Mesenchymal stem cell (in vitro differentiated cells and primary cell): ENCODE results near the gene BMPR1B.
A peak's percentile ranks its signal among the peaks of the same experiment; 100 is the strongest.

Experiments
- DNase-seq: peaks from one replicate; pipeline ENCODE4 v3.0.0-alpha.2; 2013
- H2AFZ ChIP-seq: one replicate; pipeline ENCODE4 v1.6.1; 2013; ENCODE audit warnings: low read depth, mild to moderate bottlenecking, control low read depth, inconsistent platforms, low read length, moderate library complexity
- H2AK5ac ChIP-seq: 2 replicates; pipeline ENCODE4 v1.6.1; 2013; ENCODE audit warnings: low read length, moderate library complexity, mild to moderate bottlenecking, inconsistent platforms; ENCODE audit not compliant: severe bottlenecking
- H2BK120ac ChIP-seq: one replicate; pipeline ENCODE4 v1.6.1; 2013; ENCODE audit warnings: low read depth, mild to moderate bottlenecking, inconsistent platforms, low read length, moderate library complexity
- H2BK12ac ChIP-seq, 2 experiments: one replicate each; pipeline ENCODE4 v1.6.1; 2013; ENCODE audit warnings: inconsistent platforms in 2 of 2, low read length in 2 of 2, mild to moderate bottlenecking in 2 of 2, moderate library complexity in 2 of 2, control low read depth in 1 of 2
- H2BK15ac ChIP-seq: one replicate; pipeline ENCODE4 v1.6.1; 2013; ENCODE audit warnings: mild to moderate bottlenecking, low read depth, inconsistent platforms; ENCODE audit not compliant: poor library complexity, severe bottlenecking
- H2BK5ac ChIP-seq: 2 replicates; pipeline ENCODE4 v1.6.1; 2013; ENCODE audit warnings: low read depth, mild to moderate bottlenecking, low read length, control low read depth, inconsistent platforms; ENCODE audit not compliant: poor library complexity, severe bottlenecking
- H3K14ac ChIP-seq, 2 experiments: one replicate each; pipeline ENCODE4 v1.6.1; 2013; ENCODE audit warnings: inconsistent platforms in 2 of 2, low read length in 2 of 2, control low read depth in 1 of 2, mild to moderate bottlenecking in 1 of 2, moderate library complexity in 1 of 2
- H3K18ac ChIP-seq, 2 experiments: one replicate each; pipeline ENCODE4 v1.6.1; 2013; ENCODE audit warnings: inconsistent platforms in 2 of 2, low read length in 2 of 2, control low read depth in 1 of 2, low read depth in 1 of 2, mild to moderate bottlenecking in 1 of 2
- H3K23ac ChIP-seq, 2 experiments: one replicate each; pipeline ENCODE4 v1.6.1; 2013; ENCODE audit warnings: inconsistent platforms in 2 of 2, low read length in 2 of 2, mild to moderate bottlenecking in 2 of 2, moderate library complexity in 2 of 2, control low read depth in 1 of 2
- H3K27ac ChIP-seq: 2 replicates; pipeline ENCODE4 v1.5.1; 2013; ENCODE audit warnings: mild to moderate bottlenecking, moderate library complexity, low read length, control low read depth, inconsistent platforms; ENCODE audit not compliant: poor library complexity, severe bottlenecking
- H3K27me3 ChIP-seq, 2 experiments: 2 replicates each; pipeline versions ENCODE4 v1.6.1 to v1.7.0; 2013; ENCODE audit warnings: low read length in 2 of 2, mild to moderate bottlenecking in 2 of 2, moderate library complexity in 2 of 2, control low read depth in 1 of 2, inconsistent platforms in 1 of 2; ENCODE audit not compliant: control insufficient read depth in 1 of 2, insufficient read depth in 1 of 2
- H3K36me3 ChIP-seq, 2 experiments: 2 replicates each; pipeline versions ENCODE4 v1.6.1 to v1.7.0; 2013; ENCODE audit warnings: low read length in 2 of 2, control low read depth in 1 of 2, inconsistent platforms in 1 of 2, low read depth in 1 of 2, mild to moderate bottlenecking in 1 of 2; ENCODE audit not compliant: insufficient read depth in 2 of 2, control insufficient read depth in 1 of 2
- H3K4ac ChIP-seq, 2 experiments: one replicate each; pipeline ENCODE4 v1.6.1; 2013; ENCODE audit warnings: inconsistent platforms in 2 of 2, low read length in 2 of 2, mild to moderate bottlenecking in 2 of 2, moderate library complexity in 2 of 2, control low read depth in 1 of 2, low read depth in 1 of 2
- H3K4me1 ChIP-seq: 2 replicates; pipeline ENCODE4 v1.6.1; 2013; ENCODE audit warnings: low read depth, low read length, control low read depth; ENCODE audit not compliant: control insufficient read depth, insufficient read depth
- H3K4me2 ChIP-seq: 2 replicates; pipeline ENCODE4 v1.6.1; 2013; ENCODE audit warnings: low read length, mild to moderate bottlenecking, inconsistent platforms; ENCODE audit not compliant: poor library complexity, severe bottlenecking
- H3K4me3 ChIP-seq, 2 experiments: 2 replicates each; pipeline versions ENCODE4 v1.5.1 to v1.7.0; 2013; ENCODE audit warnings: low read length in 2 of 2, mild to moderate bottlenecking in 2 of 2, control low read depth in 1 of 2, low read depth in 1 of 2; ENCODE audit not compliant: insufficient read depth in 1 of 2
- H3K79me1 ChIP-seq: replicated peaks from 2 replicates; pipeline ENCODE4 v1.6.1; 2013; ENCODE audit warnings: mild to moderate bottlenecking, control low read depth, low read length, inconsistent platforms; ENCODE audit not compliant: poor library complexity, severe bottlenecking
- H3K9ac ChIP-seq: 2 replicates; pipeline ENCODE4 v1.7.0; 2013; ENCODE audit warnings: mild to moderate bottlenecking, low read length, moderate library complexity
- H3K9me3 ChIP-seq: 2 replicates; pipeline ENCODE4 v1.7.0; 2013; ENCODE audit warnings: mild to moderate bottlenecking, low read length; ENCODE audit not compliant: control insufficient read depth
- H4K8ac ChIP-seq: one replicate; pipeline ENCODE4 v1.6.1; 2013; ENCODE audit warnings: inconsistent platforms, mild to moderate bottlenecking, low read length, moderate library complexity
- H4K91ac ChIP-seq: one replicate; pipeline ENCODE4 v1.6.1; 2013; ENCODE audit warnings: mild to moderate bottlenecking, low read length, inconsistent platforms
- WGBS: methylation state at CpG from one replicate; pipeline ENCODE4 v1.1.7; 2013; ENCODE audit warnings: mixed read lengths; 5-methylcytosine and 5-hydroxymethylcytosine counted together

Gene BMPR1B

DNA sequence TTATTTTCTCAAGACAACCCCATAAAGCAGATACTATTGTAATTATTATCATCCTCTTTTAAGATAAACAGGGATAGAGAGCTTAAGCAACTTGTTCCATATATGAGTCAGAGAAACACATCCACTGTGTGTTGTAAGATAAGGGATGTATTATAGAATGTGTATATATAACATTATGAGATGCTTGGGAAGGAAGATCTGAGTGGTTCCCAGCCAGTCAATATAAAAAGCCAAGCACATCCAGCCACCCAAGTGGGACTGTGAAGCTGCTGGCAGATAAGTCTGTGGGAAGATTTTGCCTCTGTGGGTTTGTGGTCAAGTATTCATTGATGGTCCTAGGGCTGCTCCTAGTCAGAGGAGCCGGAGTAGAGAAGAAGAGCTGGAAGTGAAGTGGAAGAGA lies 16.5 kb upstream of the BMPR1B start:
- Histone ChIP-seq H2BK5ac (no peak overlapping the region), H3K18ac (no peak overlapping the region), H2BK15ac (no peak overlapping the region), H2AFZ (no peak overlapping the region), H3K79me1 (no peaks in the 10 kb centered on the region), H4K8ac (no peak overlapping the region), H3K14ac (no peak overlapping the region), H3K9me3 (no peaks in the 10 kb centered on the region), H3K9ac (no peak overlapping the region), H2AK5ac (no peak overlapping the region), H4K91ac (no peak overlapping the region), H3K4me1 (no peaks in the 10 kb centered on the region), H2BK12ac (no peak overlapping the region), H3K36me3 (no peaks in the 10 kb centered on the region), H3K27ac (no peak overlapping the region), H3K4me2 (no peak overlapping the region), H3K27me3 (no peaks in the 10 kb centered on the region), H2BK120ac (no peak overlapping the region), H3K4ac (no peak overlapping the region), H3K4me3 (no peak overlapping the region), H3K23ac (no peak overlapping the region)
- no CpG with 5 or more reads among the region's 1 CpG for WGBS
- peak; percentile 88 for DNase-seq

DNA sequence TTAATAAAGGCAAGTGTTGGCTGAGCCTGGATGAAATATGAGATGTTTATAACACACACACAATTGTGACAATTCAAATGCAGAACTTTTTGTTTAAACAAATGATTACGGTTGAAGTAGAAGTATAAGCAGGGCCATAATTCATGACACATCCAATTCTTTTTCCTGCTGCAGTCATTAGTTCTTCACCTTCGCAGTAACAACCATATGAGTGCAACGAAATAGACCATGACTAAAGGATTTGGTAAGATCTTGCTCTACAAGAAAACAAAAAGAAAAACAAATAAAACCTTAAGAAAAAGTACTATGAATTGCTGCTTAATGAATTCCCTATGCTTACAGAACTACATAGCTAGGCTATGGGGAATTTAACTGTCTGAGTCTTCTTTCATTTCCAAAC lies 13.9 kb upstream of the BMPR1B start:
- Histone ChIP-seq H3K79me1 (no peaks in the 10 kb centered on the region), H3K18ac (no peak overlapping the region), H3K36me3 (no peaks in the 10 kb centered on the region), H3K23ac (no peak overlapping the region), H3K4me2 (no peak overlapping the region), H4K91ac (no peak overlapping the region), H3K14ac (no peak overlapping the region), H2BK12ac (no peak overlapping the region), H4K8ac (no peak overlapping the region), H3K4ac (no peak overlapping the region), H3K4me3 (no peak overlapping the region), H2AFZ (no peak overlapping the region), H2AK5ac (no peak overlapping the region), H2BK5ac (no peak overlapping the region), H3K27me3 (no peaks in the 10 kb centered on the region), H3K4me1 (no peaks in the 10 kb centered on the region), H2BK15ac (no peak overlapping the region), H3K9ac (no peak overlapping the region), H3K27ac (no peak overlapping the region), H3K9me3 (no peaks in the 10 kb centered on the region), H2BK120ac (no peak overlapping the region)
- DNase-seq = no peak
- WGBS = 80% methylated on average over 1 of the region's 3 CpGs

DNA sequence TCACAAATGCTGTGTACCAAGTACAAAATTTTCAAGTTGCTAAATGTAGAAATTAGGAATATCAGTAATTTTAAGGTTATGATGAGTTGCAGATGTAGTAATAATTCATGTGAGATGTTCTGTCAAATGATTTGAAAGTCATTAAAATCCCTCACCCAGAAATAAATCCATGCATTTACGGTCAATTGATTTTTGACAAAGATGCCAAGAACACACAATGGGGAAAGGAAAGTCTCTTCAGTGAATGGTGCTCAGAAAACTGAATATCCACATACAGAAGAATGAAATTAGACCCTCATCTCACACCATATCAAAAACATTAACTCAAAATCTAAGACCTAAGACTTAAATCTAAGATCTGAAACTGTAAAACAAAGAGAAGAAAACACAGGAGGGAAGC lies 12.9 kb upstream of the BMPR1B start:
- WGBS = 71% methylated on average over 1 of the region's 1 CpG
- H2BK12ac ChIP-seq = no peak overlapping the region
- H3K79me1 ChIP-seq = no peaks in the 10 kb centered on the region

GRCh38 chr4:94746746-94747145 lies 11.0 kb upstream of the BMPR1B start:
- Histone ChIP-seq H3K18ac (no peak overlapping the region), H3K4me1 (no peaks in the 10 kb centered on the region), H2BK12ac (no peak overlapping the region), H3K9me3 (no peaks in the 10 kb centered on the region), H3K9ac (no peak overlapping the region), H4K91ac (no peak overlapping the region), H3K14ac (no peak overlapping the region), H3K27ac (no peak overlapping the region), H3K36me3 (no peaks in the 10 kb centered on the region), H2BK5ac (no peak overlapping the region), H3K4me3 (no peak overlapping the region), H3K27me3 (no peaks in the 10 kb centered on the region), H3K4me2 (no peak overlapping the region), H3K79me1 (no peaks in the 10 kb centered on the region), H2BK120ac (no peak overlapping the region), H2AK5ac (no peak overlapping the region), H3K23ac (no peak overlapping the region), H2AFZ (no peak overlapping the region), H4K8ac (no peak overlapping the region), H2BK15ac (no peak overlapping the region), H3K4ac (no peak overlapping the region)
- DNase-seq = no peak
- 100% methylated on average over 1 of the region's 3 CpGs for WGBS

More for the DNA sequence above, 12.9 kb upstream of the BMPR1B start:
- H2BK120ac ChIP-seq = no peak overlapping the region
- no peak overlapping the region for H2BK5ac ChIP-seq
- H3K27ac ChIP-seq = no peak overlapping the region
- H3K4me2 ChIP-seq = no peak overlapping the region
- H3K4ac ChIP-seq = no peak overlapping the region
- no peak overlapping the region for H2AFZ ChIP-seq
- no peaks in the 10 kb centered on the region for H3K27me3 ChIP-seq
- H4K91ac ChIP-seq = no peak overlapping the region
- H3K23ac ChIP-seq = no peak overlapping the region
- H3K36me3 ChIP-seq = no peaks in the 10 kb centered on the region
- no peak overlapping the region for H2BK15ac ChIP-seq
- H3K4me3 ChIP-seq = no peak overlapping the region
- H3K14ac ChIP-seq = no peak overlapping the region
- no peaks in the 10 kb centered on the region for H3K4me1 ChIP-seq
- H3K9ac ChIP-seq = no peak overlapping the region
- H2AK5ac ChIP-seq = no peak overlapping the region
- DNase-seq = no peak
- no peaks in the 10 kb centered on the region for H3K9me3 ChIP-seq
- no peak overlapping the region for H3K18ac ChIP-seq
- H4K8ac ChIP-seq = no peak overlapping the region
